Stimulated activated CD4-positive, alpha-beta T cell treated with anti-CD3 and anti-CD28 coated beads, Interleukin-15, amount 100 ng/mL, for 48 hours (primary cell): ENCODE data around the gene AATK.

Experiments
- DNase-seq, 2 donors: peaks; one replicate each; pipeline ENCODE4 v3.0.0-alpha.2; 2020; ENCODE audit warnings: low read depth in 2 of 2

AATK gene

DNA sequence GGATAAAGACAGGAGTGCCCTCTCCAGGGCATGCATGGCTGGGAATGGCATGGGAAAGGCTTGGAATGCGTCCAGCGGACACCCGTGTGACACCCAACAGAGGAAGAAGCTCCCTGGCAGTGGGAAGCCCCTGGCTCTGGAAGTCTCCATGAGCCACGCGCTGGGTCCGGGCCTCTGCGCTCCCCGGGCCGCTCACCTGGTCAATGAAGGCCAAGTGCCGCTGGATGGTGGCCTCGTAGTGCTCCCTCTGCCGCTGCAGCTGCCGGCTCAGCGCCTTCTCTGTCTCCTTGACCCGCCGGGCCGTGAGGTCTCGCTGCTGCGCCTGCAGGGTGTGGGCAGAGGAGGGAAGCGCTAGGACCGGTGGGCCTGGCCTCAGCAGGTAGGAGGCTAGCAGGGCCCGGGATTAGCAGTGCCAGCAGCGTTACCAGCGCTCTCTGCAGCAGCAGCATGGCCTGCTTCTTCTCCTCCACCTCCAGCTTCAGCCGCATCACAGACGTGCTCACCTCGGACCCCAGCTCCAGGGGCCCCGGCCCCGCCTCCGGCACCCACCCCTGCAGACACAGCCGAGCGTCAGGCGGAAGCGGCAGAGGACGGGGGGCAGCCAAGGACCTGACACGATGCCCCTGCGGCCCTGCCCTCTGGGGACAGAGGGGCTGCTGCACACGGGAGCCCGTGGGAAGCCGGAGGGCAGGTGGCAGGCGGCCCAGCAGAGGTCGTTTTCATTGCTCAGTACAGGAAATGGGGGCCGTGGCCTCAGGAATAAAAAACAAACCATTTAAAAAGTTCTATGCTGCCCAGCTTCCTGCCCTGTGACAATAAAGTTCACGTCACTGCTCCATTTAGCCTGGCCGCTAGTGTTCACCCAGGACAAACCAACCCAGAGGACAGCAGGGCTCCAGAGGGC lies 30.7 kb upstream of the AATK start:
- DNase-seq, result no peak

DNA sequence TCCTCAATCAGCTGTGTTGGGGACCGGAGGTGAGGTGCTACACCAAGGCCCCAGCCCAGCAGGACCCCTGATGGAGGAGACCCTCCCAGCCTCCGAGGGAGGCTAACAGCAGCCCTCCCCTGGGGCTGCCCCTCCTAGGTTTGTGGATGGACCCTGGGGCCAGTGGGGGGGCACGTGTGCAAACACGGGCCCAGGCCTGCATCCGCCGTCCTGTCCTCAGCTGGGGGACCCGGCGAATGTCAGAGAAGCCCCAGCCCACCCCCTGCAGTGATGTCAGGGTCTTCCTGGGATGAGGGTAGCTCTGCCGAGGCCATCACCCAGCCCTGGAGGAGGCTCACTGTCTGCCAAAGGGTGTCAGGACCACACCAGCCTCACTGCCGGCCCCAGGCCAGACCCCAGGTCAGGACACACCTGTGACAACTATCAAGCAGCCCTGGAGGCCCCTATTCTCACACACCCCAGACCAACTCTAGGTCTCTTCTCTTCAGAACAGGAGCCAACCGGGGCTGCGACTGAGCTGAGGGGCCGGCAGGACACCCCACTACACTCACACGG lies 30.0 kb upstream of the AATK start:
- DNase-seq, result no peak

DNA sequence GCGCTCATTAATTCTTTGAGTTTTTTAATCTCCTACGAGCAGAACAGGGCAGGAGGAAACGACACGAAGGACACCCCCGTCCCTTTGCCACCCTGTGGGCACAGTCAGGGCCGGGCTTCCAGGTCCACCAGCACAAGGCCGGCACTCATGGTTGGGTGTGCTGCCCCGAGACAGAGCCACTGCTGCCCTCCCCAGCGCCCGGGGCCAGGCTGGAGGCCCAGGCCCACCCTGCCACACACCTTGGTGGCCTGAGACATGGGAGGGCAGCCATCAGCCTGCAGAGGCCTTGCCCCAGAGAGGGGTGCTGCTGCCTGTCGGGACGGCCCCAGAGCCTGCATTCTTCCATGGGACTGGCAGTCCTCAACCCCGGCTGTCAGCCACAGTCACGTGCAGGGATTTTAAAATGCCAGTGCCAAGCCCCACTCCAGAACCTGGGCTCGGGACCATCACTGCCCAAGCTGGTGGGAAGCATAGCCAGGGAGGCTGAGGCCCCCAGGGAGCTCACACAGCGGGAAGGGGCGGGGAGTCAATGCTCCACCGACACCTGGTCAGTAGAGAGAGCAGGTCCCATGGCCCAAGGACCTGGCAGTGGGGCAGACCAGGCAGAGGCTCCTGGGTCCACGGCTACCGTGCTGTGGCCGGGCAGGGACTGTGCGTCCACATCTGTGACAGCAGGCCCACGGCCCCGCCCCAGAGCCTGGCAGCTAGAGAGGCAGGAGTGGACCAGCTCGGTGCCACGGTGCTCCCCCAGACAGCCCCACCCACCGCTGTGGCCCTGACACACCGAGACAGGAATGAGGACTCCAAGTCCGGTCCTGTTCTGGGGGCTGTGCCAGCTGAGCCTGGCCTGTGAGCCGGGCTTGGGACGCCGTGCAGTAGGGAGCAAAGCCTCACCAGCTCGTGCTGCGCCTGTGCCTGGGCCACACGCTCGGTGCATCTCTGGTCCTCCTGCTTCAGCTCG lies 29.2 kb upstream of the AATK start:
- no peak for DNase-seq

DNA sequence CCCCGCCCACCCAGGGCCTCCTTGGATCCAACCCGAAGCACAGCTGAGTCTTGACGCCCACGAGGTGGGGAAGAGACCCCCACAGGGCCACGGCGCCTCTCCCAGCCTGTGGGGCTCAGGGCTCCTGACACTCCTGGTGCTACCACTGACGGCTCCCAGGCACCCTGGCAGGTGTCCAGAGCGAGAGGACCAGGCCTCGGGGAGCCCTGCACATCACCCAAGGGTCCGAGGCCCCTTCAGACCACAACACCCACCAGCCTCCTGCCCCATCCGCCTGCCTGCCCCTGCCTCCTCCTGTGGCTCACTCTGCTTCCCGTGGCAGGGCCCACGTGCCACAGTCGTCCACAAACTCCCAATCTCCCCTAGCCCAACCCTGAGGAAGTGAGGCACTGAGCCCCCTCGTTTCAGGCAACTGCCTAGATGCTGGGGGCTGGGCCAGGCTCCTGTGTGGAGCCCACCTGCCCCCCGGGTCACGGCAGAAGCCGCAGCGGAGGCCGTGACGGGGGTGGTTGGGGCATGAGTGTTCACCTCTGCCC lies 28.3 kb upstream of the AATK start:
- no peak for DNase-seq

DNA sequence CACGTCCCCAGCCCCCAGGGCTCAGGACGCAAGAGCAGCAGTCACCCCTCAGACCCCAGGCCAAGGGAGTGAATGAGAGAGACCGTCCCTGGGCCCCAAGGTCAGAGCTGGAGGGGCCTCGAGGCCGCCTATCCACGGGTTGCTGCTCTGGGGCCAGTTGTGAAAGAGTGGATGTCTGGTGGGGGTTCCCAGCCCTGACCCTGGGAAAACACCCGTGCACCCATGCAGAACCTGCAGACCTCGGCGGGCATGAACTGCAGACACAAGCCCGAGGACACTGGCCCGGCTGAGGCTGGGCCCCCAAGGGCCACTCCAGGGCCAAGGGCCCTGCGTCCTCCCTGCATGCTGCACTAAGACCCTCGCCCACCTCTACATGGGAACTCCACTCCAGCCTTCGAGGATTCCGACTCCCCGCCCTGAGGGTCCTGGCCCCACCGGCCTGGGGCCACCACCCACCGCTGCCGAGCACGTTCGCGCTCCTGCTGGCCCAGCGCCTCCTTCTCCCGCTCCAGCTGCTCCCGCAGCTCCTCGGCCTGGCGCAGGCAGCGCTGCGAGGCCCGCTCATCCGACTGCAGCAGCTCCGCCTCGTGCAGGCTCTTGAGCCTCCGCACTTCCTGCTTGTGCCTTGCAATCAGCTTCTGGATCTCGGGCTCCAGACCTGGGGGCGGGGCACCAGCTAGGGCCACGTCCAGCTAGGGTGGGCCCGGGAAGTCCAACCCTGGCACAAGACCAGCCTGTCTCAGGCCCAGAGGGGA lies 27.6 kb upstream of the AATK start:
- DNase-seq, result no peak

DNA sequence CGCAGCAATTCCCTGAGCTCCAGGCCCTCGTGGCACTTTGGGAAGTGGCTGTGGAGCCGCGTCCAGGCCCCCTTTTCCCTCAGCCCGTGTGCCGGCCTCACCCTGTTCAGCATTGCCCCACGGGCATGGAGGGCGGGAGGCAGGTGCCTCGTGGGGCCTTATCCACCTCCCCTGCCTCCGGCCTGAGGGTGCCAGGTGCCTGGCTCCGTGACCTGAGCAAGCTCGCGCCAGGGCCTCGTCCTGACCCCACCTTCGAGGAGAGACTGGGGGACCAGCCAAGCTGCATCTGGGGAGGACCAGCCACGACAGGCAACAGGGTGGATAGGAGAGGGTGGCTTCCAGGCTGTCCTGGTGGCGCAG lies 27.0 kb upstream of the AATK start:
- no peak for DNase-seq

DNA sequence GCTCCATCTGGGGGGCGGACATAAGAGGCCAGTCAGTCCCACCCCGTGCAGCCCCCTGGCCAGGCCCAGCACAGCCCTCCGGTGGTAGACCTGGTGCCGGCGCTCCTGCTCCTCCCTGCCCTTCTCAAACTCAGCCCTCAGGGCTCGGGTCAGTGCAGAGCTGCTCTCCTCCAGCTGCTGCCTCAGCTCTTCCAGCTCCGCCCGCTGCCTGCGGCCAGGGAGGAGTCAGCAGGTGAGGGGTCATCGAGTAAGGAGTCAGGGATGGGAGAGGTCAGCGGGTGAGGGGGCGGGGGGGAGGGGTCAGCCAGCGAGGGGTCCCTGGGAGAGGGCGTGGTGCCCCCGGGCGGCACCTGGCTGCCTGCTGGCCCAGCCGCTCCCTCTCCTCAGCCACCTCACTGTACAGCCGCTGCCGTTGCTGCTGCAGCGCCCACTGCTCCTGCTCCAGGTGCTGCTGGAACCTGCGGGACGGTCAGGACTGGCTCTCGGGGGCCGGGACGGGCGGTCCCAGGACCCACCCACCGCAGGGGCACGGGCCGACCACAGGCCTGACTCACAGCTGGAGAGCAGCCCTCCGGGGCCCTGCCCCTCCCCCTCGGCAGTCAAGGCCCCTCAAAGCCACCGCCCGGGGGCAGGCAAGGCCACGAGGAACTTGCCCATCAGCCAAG lies 26.5 kb upstream of the AATK start:
- DNase-seq, result no peak

DNA sequence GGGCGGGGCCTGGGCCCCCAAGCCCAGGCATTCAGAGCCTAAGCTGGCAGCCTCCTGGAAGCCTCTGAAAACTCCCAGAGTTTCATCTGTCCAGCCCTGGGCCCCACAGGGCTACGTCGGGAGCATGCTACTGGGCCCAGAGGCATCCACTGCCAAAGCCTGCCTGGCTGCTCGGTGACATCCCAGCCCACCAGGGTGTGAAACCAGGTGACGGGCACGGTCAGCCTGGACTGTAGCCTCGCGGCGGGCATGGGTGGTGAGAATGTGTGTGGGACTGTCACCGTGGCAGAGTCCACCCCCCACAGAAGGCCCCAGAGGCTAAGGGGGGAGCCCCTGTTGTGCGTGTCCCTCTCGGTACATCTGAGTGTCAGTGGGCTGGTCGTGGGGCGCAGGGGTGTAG lies 25.6 kb upstream of the AATK start:
- DNase-seq, result no peak

DNA sequence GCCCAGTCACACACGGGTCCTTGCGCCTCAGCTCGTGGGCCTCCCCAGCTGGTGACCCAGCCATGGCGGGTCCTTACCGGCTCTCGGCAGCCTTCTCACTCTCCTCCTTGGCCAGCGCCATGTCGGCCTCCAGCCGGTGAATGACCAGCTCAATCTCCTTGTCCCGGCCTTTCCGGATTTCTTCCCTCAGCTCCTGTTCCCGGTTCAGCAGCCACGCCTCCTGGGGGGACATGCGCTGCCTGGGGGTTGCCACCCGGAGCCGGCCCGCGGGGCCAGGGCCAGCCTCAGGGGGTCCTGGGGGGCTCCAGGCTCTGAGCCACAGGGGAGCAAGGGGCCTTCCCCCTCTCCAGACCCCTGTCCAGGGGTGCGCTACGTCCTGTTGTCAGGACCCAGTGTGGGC lies 25.1 kb upstream of the AATK start:
- no peak for DNase-seq

DNA sequence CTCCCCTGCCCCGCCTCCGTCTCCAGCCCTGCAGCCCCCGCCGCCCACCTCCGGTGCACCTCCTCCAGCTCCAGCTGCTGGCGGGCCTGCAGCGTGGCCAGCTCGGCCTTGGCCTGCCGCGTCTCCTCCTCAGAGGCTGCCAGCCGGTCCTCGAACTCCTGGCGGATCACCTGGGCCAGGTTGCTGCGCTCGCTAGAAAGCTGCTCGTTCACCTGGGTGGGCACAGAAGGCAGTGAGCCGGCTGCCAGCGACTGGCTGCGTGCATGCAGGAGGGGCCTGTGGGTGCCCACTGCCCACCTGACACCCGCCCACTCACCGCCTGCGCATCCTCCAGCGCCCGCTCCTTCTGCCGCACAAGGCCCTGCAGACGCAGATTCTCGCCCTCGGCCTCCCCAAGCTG lies 24.6 kb upstream of the AATK start:
- no peak for DNase-seq

DNA sequence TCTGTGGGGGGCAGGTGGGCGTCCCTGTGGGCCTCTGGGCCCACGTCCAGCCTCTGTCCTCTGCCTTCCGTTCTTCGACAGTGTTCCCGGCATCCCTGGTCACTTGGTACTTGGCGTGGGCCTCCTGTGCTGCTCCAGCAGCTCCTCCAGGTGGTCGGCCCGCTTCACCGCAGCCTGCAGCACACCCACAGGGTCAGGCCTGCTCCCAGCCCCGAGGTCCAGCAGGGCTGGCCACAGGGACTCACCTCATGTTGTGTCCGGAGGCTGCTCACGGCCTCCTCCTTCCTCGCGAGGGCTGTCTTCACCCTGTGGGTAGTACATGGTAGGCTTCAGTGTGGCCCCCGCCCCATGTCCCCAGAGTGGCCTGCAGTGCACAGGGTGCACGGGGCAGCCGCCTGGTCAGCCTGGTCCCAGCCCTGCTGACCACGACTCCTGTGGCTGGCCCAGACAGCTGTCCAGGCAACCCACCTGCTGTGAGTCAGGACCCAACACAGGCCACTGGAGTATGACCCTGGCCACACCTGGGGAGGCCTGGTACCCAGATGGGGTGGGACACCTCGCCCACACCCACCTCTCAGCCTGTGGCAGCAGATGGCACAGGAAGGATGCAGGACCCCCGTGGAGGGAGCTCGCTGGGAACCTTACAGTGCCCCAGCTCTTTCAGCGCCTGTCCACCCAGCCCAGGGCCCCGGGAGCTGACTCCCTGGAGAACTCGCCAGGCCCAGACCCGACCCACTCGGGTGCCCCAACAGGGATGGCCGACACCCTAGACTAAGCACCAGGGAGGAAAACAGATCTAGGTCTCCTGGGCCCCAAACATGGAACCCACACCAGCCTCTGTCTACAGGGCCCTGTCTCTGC lies 23.9 kb upstream of the AATK start:
- no peak for DNase-seq

DNA sequence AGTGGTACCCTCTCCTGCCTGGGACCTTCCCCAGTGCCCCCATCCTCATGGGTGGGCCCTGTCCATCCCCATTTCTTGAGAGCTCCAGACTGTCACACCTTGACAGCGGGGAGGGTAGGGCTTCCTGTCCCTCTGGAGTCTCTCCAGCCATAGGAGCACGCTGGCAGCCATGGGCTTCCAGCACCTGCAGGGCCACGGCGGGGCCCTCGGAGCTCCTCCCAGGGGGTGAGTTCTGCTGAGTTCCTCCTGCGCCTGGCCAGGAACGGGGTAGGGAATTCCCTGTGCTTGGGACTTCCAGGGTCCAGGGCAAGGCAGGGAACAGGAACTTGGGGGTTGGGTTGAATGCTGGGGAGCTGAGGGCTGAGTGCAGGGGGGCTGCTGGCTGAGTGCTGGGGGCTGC lies 23.0 kb upstream of the AATK start:
- no peak for DNase-seq

DNA sequence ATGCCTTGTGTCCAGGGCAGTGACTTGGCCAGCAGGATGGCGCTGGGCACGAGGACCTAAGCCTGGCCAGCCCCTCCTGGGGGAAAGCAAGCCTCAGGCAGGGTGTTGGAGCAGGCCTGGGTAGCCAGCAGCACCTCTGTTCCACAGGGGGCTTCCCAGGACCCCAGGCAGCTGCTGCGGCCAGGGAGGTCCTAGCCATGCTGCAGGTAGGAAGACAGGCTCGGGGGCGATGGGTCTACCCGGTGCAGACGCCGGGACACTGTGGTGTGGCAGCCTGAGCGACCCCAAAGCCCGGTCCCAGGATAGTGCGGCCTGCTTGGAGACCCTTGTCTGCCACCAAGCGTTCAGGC lies 22.4 kb upstream of the AATK start:
- DNase-seq, result no peak

DNA sequence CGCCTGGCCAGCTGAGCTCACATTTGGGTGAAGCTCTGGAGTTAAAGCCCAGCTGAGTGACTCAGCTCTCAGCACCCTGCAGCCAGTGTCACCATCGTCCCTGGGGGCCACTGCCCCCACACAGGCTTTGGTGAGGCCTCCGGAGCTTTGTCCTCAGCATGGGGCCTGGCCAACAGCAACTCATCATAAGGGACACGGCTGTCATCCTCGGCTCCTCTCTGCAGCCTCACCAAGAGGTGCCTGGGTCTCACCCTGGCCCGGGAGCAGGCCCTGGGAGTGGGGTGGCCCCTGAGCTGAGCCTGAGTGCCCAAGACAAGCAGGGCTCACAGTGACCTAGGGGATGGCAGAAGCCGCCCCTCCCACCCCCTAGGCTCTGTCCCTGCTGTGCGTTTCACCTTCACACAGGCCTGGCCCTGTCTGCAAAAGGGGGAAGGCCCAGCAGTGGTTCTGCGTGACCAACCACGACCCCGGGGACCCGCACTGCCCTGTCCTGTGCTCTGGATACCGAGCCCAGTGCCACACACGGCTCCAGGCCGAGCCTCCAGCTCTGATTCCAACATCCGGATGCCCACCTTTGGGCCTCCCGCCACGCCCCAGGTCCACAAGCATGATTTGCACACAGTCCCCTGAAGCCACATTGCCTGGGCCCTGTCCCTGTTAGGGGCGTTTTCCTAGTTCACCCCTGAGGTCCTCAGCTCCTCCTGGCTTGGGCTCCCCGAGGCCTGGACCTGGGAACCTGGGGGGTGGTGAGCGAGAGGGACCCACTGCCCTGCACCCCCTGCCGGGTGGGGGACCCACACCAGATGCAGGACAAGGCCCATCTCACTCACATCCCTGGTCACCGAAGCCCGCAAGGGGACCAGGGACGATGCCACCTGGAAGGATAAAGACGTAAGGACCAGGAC lies 21.8 kb upstream of the AATK start:
- DNase-seq, result no peak

DNA sequence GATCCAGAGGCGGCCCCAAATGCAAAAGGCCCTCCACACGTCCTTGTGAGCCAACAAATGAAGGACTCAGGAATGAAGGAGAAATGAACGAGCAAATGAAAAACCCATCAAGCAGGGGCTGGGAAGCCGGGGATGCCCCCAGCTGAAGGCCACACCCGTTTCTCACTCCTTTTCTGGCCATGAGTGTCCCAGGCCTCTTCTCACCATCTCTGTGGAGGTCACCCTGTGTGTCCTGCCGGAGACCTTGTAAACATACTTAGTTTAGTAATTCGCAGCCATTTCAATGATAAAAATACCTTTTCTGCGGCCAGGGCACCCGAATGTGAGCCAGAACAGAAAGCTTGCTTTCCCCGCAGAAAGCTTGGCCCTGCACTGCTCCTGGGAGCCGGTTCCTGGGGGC lies 21.1 kb upstream of the AATK start:
- DNase-seq, result no peak

DNA sequence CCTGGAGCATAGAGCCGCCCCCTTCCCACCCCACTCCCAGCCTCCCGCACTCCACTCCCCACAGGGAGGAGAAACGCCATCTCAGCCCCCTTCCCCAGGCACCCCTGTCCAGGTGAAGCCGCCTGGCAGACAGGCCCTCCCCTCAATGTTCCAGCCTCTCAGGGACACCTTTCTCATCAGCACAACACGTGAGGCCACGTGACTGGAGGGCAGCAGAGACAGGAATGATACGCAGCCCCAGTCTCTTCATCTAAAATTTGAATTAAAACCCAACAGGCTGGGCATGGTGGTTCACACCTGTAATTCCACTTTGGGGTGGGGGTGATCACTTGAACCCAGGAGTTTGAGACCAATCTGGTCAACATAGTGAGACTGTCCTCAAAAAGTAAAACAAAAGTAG lies 20.2 kb upstream of the AATK start:
- DNase-seq, result no peak

DNA sequence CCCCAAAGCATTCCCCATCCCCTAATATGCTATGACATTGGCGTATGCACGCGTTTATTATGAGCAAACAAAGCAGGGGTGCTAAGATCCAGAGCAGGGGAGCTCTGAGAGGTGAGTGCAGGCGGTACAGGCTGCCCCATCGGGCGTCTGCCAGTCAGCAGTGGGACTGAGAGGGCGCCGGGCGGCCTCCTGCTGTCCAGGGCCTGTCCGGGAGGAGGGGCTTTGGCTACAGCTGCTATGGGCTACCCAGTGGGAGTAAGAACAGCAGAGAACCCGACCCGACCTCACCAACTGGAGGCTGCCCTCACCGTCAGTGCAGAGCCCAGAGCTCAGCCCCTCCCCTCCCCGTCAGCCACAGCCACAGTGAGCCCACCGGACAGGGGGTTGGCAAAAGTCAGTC lies 18.5 kb upstream of the AATK start:
- DNase-seq, result no peak

DNA sequence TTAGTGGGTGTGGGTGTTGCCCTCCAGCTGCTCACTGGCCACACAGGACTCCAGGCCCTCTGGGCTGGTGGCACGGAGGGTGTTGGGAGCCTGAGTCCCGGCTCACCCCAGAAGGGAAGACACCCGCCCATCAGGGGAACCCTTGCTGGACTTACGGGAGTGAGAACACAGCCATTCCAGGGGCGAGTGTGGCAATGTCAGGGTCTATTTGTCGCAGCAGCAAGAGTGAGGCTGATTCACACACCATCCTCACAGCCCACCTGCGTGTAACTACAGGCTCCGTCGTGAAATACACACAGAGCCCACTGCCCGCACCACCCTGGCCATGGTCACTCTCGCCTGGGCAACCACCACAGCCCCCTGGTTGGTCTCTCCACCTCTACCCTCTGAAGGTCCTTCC lies 17.8 kb upstream of the AATK start:
- DNase-seq, result no peak

DNA sequence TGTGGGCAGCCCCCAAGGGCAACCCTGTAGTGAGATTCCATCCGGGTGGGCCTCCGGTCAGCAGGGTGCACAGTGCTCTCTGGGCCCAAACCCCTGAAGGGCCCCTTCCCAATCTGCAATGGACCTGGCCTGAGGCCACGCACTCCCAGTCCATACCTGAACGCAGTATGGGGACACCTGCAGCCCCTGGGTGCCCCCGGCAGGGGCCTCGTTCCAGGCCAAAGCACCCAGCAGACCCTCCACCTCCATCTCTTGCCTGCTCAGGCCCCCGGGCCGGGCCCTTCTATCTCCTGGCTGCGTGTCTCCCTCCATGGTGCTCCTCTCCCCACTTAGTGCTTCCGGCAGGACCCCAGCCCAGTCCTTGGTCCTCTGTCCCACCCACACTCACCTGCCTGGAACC lies 17.3 kb upstream of the AATK start:
- no peak for DNase-seq
